Suprapubic skin (tissue), 3 donors: Measurements from ENCODE around the gene CUBN.

ENCODE experiments used
- EP300 ChIP-seq: sonication (generic); formaldehyde crosslinking; IDR thresholded peaks from one replicate; pipeline ENCODE4 v1.6.1; 2017; ENCODE audit warnings: antibody characterized with exemption
- TF ChIP-seq, protein P1 (sequence below), 2 donors: fragments of 200-600 bp in 1 of 2; fragments of 450-650 bp in 1 of 2; sonication (generic) in 1 of 2; IDR thresholded peaks; one replicate each; pipeline ENCODE4 v1.5.1; 2016 to 2019; ENCODE audit warnings: antibody characterized with exemption in 2 of 2, mild to moderate bottlenecking in 1 of 2, moderate library complexity in 1 of 2

DNA sequence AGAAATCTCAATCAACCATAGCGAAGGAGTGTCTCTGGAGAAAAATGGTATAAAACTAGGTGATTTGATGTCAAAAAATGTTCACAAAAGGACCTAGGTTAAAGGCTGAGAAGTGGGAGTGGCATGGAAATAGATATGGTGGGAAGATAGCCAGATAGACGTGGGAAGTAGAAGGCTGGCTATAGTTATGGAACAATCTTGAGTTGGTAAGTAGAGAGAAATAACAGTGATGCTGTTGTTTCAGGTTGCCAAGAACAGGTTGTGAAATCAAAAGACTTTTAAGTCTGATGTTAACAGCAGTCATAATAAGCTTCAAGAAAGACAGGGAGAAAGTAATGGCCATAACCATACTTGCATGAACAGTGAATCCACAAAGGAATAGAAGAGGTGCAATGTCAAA lies 206.3 kb downstream of the CUBN start:
- TF ChIP-seq EP300: no peak
- TF ChIP-seq, protein P1, sequence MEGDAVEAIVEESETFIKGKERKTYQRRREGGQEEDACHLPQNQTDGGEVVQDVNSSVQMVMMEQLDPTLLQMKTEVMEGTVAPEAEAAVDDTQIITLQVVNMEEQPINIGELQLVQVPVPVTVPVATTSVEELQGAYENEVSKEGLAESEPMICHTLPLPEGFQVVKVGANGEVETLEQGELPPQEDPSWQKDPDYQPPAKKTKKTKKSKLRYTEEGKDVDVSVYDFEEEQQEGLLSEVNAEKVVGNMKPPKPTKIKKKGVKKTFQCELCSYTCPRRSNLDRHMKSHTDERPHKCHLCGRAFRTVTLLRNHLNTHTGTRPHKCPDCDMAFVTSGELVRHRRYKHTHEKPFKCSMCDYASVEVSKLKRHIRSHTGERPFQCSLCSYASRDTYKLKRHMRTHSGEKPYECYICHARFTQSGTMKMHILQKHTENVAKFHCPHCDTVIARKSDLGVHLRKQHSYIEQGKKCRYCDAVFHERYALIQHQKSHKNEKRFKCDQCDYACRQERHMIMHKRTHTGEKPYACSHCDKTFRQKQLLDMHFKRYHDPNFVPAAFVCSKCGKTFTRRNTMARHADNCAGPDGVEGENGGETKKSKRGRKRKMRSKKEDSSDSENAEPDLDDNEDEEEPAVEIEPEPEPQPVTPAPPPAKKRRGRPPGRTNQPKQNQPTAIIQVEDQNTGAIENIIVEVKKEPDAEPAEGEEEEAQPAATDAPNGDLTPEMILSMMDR (IDR thresholded peaks at IDR 0.05): no peak
